ENCODE results near the gene ITSN2. TPM values are rescaled to one million over a fixed set of nuclear protein-coding genes. Genes with fewer than 3 reads are reported as not detected.

The ITSN2 gene
- total RNA-seq, 1 donor from 2014 or later = 28.6 TPM

DNA sequence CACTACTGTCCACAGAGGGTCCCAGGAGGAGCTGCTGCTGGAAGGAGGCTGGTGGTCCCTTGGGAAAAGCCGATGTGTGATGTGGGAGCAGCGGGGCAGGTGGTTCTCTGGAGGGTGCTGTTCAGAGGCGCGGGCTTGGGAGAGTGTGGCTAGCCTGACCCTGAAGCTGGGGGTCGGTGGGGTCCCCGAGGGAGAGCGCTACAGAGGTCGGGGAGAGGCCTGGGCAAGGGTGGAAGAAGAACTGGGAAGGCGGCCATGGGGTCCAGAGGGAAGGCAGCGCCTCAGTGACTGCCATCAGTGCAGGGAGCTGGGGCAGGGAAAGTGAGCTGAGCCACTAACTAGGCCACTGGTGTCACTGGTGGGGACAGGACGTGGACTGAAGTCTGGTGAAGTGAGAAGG is 153.0 kb downstream of the ITSN2 start:
- H3K4me3 Mint-ChIP-seq (ENCODE audit: unreplicated experiment) = no peak overlapping the region
- peaks cover 60% of the 10 kb centered on the region for H3K36me3 Mint-ChIP-seq (ENCODE audit: low read depth)
- TF ChIP-seq, protein P1, sequence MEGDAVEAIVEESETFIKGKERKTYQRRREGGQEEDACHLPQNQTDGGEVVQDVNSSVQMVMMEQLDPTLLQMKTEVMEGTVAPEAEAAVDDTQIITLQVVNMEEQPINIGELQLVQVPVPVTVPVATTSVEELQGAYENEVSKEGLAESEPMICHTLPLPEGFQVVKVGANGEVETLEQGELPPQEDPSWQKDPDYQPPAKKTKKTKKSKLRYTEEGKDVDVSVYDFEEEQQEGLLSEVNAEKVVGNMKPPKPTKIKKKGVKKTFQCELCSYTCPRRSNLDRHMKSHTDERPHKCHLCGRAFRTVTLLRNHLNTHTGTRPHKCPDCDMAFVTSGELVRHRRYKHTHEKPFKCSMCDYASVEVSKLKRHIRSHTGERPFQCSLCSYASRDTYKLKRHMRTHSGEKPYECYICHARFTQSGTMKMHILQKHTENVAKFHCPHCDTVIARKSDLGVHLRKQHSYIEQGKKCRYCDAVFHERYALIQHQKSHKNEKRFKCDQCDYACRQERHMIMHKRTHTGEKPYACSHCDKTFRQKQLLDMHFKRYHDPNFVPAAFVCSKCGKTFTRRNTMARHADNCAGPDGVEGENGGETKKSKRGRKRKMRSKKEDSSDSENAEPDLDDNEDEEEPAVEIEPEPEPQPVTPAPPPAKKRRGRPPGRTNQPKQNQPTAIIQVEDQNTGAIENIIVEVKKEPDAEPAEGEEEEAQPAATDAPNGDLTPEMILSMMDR (IDR thresholded peaks at IDR 0.05) = no peak
- H3K4me1 Mint-ChIP-seq (ENCODE audit: low read depth) = peaks cover 4% of the 10 kb centered on the region
- DNase-seq (ENCODE audit: low spot score) = no peak
- H3K27me3 Mint-ChIP-seq (ENCODE audit: low read depth) = no peaks in the 10 kb centered on the region
- H3K27ac Mint-ChIP-seq (ENCODE audit: unreplicated experiment) = no peak overlapping the region
- H3K9me3 Mint-ChIP-seq (ENCODE audit: low read depth) = no peaks in the 10 kb centered on the region

DNA sequence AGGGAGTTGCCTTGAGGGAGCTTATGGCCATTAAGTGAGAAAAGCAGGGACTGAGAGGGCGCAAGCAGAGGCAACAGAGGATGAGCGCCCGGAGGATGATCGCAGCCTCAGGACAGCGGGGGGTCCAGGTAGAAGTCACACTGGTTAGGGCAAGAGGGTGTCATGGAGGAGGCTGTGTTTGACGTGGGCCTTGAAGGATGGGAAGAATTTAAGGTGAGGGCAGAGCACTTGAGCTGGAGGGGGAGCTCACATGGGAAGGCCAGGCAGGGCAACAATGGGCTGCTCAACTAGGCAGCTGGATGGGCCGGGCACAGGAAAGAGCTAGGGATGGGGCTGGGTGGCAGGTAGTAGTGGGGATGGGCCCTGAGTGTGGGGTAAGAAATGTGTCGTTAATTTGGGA is 153.6 kb downstream of the ITSN2 start:
- H3K4me1 Mint-ChIP-seq (ENCODE audit: low read depth) = peaks cover 4% of the 10 kb centered on the region
- DNase-seq (ENCODE audit: low spot score) = no peak
- H3K9me3 Mint-ChIP-seq (ENCODE audit: low read depth) = no peaks in the 10 kb centered on the region
- peaks cover 56% of the 10 kb centered on the region for H3K36me3 Mint-ChIP-seq (ENCODE audit: low read depth)
- no peak overlapping the region for H3K4me3 Mint-ChIP-seq (ENCODE audit: unreplicated experiment)
- no peaks in the 10 kb centered on the region for H3K27me3 Mint-ChIP-seq (ENCODE audit: low read depth)
- TF ChIP-seq, protein P1 (IDR thresholded peaks at IDR 0.05) = no peak
- H3K27ac Mint-ChIP-seq (ENCODE audit: unreplicated experiment) = no peak overlapping the region

DNA sequence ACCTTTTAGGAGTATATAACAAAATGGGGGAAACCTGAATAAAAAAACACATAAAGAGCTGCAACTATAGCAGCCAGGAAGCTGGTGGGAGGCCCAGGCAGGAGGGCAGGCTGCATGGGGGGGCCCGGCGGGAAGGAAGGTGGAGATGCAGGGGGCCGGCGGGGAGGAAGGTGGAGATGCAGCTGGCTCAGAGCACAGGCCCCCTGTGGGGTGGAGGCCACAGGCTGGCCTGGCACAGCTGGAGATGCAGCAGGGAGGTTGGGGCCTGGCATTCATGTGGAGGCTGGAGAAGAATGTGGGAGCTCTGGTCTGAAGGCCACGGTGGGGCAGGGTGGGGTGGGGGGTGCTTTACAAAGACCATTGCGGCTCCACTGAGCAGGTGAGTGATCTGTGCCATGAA is 154.1 kb downstream of the ITSN2 start:
- Mint-ChIP-seq H3K4me1 (ENCODE audit: low read depth) (peaks cover 4% of the 10 kb centered on the region), H3K4me3 (ENCODE audit: unreplicated experiment) (no peak overlapping the region), H3K27ac (ENCODE audit: unreplicated experiment) (no peak overlapping the region), H3K27me3 (ENCODE audit: low read depth) (no peaks in the 10 kb centered on the region), H3K36me3 (ENCODE audit: low read depth) (peaks cover 54% of the 10 kb centered on the region), H3K9me3 (ENCODE audit: low read depth) (no peaks in the 10 kb centered on the region)
- TF ChIP-seq, protein P1 (IDR thresholded peaks at IDR 0.05) = no peak
- no peak for DNase-seq (ENCODE audit: low spot score)

DNA sequence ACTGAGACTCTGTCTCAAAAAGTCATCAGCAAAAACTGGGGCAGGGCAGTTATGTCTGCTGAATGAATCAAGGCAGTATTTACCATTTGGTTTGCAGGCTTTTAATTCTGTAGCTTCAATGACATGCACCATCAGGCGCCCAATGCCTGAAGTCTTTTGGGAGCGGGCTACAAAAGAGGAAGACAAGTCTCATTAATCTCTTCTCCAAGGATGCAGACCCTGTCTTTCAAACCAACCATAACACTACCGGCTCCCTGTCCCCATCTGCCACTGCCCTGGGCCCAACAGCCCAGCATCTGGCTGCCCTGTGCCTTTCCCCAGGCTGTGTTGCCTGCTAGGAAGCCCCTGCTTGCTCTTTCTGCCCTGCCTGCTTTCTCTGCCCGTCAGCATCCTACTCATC is 155.2 kb downstream of the ITSN2 start:
- Mint-ChIP-seq H3K4me1 (ENCODE audit: low read depth) (peaks cover 4% of the 10 kb centered on the region), H3K27ac (ENCODE audit: unreplicated experiment) (no peak overlapping the region), H3K27me3 (ENCODE audit: low read depth) (no peaks in the 10 kb centered on the region), H3K4me3 (ENCODE audit: unreplicated experiment) (no peak overlapping the region), H3K36me3 (ENCODE audit: low read depth) (peaks cover 53% of the 10 kb centered on the region), H3K9me3 (ENCODE audit: low read depth) (peaks cover under 1% of the 10 kb centered on the region)
- no peak for DNase-seq (ENCODE audit: low spot score)
- TF ChIP-seq, protein P1 (IDR thresholded peaks at IDR 0.05) = no peak

DNA sequence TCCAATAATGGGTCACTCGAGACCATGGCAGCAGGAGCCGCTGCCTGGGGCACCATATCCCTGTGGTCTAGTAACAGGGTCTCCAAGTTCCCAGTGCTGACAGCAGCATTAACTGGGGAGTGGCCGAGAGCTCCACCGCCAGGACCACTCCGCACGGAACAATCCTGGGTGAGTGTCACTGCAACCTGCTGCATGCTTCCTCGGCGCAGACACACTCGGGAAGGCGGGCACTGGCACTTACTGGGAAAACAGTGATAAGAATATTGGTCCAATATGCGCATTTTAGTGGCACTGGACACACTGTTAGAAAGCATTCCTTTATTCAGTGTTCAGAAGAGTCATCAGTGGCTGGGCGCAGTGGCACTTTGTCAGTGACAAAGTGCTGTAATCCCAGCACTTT is 155.8 kb downstream of the ITSN2 start:
- H3K9me3 Mint-ChIP-seq (ENCODE audit: low read depth) = peaks cover 6% of the 10 kb centered on the region

More for the DNA sequence above, 155.8 kb downstream of the ITSN2 start:
- TF ChIP-seq, protein P1 (IDR thresholded peaks at IDR 0.05) = no peak
- no peak overlapping the region for H3K27ac Mint-ChIP-seq (ENCODE audit: unreplicated experiment)
- H3K4me3 Mint-ChIP-seq (ENCODE audit: unreplicated experiment) = no peak overlapping the region
- no peaks in the 10 kb centered on the region for H3K27me3 Mint-ChIP-seq (ENCODE audit: low read depth)
- H3K36me3 Mint-ChIP-seq (ENCODE audit: low read depth) = peaks cover 56% of the 10 kb centered on the region
- no peaks in the 10 kb centered on the region for H3K4me1 Mint-ChIP-seq (ENCODE audit: low read depth)
- DNase-seq (ENCODE audit: low spot score) = no peak

Data from chondrocyte (in vitro differentiated cells).